GM12892 (cell line): ENCODE measurements around the gene COX17.
"Not testable (repeated sequence)": the region's sequence is repeated elsewhere in the genome, so short reads cannot be mapped to it uniquely, and the experiment has no call there.

ENCODE experiments used
- DNase-seq: peaks from one replicate; pipeline ENCODE4 v3.0.0; 2011; ENCODE audit not compliant: insufficient read length
- FAIRE-seq: peaks from 2 replicates; lab custom pipeline; 2011; peaks lifted over from hg19 to GRCh38; lab: Jason Lieb, UNC
- POLR2A ChIP-seq: IDR thresholded peaks from 2 replicates; pipeline ENCODE4 v1.6.1; 2011; ENCODE audit warnings: low read depth, low read length, control low read depth
- POLR2AphosphoS5 ChIP-seq: IDR thresholded peaks from 2 replicates; pipeline ENCODE4 v1.6.1; 2011; ENCODE audit warnings: low read depth, low read length, control low read depth
- TAF1 ChIP-seq: IDR thresholded peaks from 2 replicates; pipeline ENCODE4 v1.6.1; 2011; ENCODE audit warnings: low read depth, mild to moderate bottlenecking, control low read depth, low read length, borderline replicate concordance

Gene COX17

DNA sequence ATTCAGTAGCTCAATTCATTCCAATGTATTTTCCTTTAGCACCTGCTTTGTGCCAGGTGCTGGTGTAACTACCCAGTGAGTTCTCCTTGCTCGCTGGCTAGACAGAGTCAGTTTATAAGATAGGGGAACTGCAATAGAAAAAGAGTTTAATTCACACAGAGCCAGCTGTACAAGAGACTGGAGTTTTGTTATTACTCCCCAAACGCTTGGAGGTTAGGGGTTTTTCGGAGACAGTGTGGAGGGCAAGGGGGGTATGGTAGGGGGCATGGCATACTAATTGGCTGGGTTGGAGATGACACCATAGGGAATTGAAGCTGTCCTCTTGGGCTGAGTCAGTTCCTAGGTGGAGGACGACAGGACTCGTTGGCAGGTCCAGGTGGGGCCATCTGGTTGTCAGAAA lies 20.2 kb upstream of the COX17 start:
- TF ChIP-seq POLR2A: no peak
- FAIRE-seq (peak; percentile 85), DNase-seq (no peak)

DNA sequence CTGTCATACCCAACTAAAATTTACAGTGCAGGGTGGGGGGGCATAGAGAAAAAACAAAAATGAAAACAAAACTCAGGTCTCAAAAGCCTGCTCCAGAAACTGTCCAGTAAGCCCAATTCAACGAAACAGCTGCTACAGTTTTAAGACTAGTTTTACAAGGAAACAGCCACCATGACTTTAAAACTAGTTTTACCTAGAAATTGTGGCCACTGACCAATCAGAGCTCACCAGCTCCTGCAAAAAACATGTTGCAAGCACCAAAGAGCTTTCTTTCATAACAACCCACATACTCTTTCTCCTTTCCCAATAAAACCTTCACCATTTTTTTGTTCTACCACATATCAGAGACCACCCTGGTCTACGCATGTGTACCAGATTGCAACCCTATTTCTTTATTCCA lies 18.3 kb upstream of the COX17 start:
- FAIRE-seq: no peak
- TF ChIP-seq POLR2AphosphoS5: no peak
- TF ChIP-seq TAF1: no peak
- TF ChIP-seq POLR2A: no peak
- no peak for DNase-seq

DNA sequence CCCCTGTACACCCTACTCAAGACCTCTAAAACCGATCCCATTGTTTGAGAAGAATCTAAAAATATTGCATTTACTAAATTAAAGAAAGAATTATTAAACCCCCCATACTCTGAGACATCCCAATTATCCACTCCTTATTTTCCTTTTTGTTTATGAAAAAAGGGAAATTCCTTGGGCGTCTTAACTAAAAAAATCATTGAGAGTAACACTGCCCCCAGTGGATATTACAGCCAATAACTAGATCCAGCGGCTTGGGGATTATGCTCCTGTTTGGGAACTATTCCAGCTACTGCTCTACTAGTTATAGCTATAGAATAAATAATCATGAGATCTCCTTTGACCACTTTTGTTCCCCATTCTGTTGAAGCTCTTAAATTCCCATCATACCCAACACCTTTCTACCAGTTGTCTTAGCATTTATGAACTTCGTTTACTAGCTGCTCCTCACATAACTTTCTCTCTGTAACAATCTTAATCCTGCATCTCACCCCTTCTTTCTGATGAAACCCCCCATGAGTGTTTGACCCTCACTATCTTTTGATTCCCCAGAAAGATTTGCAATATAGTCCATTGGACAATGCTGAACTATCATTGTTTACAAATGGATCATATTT lies 12.9 kb upstream of the COX17 start:
- FAIRE-seq: no peak
- TF ChIP-seq POLR2A (no peak), TAF1 (no peak), POLR2AphosphoS5 (no peak)
- DNase-seq: no peak

DNA sequence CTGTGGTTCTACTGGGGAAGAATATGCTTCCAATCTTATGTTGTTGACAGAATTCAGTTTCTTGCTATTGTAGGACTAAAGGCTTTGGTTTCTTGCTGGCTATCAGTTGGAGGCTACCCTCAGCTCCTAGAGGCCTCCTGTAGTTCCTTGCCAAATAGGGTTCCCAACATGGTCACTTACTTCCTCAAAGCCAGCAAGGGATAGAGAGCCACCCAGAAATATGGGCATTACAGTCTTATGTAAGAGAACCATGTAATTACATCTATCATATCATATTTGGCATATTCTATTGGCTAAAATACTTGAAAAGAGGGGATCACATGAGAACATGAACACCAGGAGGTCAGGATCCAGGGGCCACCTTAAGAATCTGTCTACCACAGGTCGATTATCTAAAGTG lies 6.2 kb upstream of the COX17 start:
- no peak for TF ChIP-seq TAF1
- no peak for TF ChIP-seq POLR2A
- no peak for TF ChIP-seq POLR2AphosphoS5

DNA sequence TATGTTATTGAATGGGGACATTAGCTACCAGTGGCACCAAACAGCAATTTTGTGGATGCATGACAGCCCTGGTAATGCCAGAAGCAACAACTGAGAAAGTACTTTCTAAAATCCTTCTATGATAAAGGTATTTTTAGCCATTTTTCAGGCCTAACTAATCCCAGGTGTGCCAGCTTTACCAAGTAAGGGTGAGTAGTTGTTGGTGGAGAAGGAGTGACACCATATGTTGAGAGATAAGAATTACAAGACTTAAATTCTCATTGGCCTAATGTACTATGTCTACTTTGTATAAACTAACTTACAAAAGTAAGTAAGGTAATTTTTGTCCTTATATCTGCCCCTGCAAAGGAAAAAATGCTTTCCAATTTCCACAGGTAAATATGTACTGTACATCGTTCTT lies 4.1 kb upstream of the COX17 start:
- TF ChIP-seq POLR2A (no peak), POLR2AphosphoS5 (no peak), TAF1 (no peak)
- DNase-seq (no peak), FAIRE-seq (peak; percentile 95)

More for the DNA sequence above, 6.2 kb upstream of the COX17 start:
- FAIRE-seq: no peak
- DNase-seq: no peak

DNA sequence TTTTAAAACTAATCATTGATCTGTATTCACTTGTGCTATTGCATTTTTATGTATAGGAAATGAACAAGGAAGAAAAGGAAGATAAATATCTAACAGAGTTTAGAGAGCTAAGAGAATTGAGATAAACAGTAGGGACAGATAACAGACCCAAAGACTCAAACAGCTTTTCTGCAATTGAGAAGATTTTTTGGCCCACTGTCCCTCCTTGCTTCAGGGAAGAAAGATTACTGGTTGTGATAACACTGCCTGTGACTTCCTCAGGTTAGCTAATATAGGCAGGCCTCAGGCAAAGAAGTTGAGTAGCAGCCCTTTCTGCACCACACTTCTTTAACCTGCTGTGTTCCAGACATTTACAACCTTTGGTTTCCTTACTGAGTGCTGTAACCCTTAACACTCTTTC lies 2.7 kb upstream of the COX17 start:
- FAIRE-seq (no peak), DNase-seq (no peak)
- TF ChIP-seq POLR2A: no peak
- TF ChIP-seq POLR2AphosphoS5: no peak
- no peak for TF ChIP-seq TAF1

DNA sequence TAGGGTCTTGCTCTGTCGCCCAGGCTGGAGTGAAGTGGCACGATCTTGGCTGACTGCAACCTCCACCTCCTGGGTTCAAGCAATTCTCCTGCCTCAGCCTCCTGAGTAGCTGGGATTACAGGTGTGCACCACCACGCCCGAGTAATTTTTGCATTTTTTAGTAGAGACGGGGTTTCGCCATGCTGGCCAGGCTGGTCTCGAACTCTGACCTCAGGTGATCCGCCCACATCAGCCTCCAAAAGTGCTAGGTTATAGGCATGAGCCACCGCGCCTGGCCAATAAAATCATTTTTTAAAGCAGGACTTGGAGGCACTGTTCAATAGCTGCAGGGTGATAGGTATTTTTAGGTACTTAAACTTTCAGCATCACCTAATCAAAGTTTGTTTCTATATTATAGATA lies 1.0 kb upstream of the COX17 start:
- not testable (repeated sequence) for DNase-seq, FAIRE-seq

DNA sequence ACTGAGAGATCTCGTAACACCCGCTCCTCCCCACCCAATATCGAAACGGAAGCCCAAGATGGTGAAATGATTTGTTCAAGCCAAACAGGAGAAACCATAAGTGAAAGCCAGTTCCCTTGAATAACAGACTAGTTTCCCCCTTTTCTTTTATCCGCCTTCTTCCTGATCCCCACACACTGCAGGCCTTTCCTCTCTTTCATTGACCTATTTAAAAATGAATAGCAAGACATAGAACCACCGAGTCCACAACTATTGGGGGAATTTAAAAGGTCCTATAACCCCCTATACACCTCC lies 382 bp upstream of the COX17 start:
- FAIRE-seq: no peak
- TF ChIP-seq TAF1 (no peak; the same call in 1 of the 2 replicates), POLR2A (no peak), POLR2AphosphoS5 (no peak)
- DNase-seq: no peak

DNA sequence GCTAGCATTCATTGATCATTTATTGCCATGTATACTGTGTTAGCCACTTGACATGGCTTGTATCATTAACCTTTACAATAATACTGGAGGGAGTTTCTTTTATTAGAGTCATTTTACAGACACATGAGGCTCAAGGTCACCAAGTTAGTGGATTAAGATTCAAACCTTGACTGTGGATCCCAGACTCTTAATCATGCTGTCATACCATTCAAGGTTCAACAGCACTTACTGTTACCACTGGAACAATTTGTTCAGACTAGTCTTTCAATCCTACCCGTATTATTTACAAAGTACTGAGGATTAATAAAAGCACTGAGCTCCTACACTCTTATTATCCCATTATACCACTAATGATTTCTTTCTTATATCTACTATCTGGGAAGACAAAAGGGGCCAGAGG lies 1.2 kb downstream of the COX17 start:
- TF ChIP-seq TAF1 (no peak), POLR2A (no peak), POLR2AphosphoS5 (no peak)
- DNase-seq: no peak
- FAIRE-seq: peak; percentile 83

DNA sequence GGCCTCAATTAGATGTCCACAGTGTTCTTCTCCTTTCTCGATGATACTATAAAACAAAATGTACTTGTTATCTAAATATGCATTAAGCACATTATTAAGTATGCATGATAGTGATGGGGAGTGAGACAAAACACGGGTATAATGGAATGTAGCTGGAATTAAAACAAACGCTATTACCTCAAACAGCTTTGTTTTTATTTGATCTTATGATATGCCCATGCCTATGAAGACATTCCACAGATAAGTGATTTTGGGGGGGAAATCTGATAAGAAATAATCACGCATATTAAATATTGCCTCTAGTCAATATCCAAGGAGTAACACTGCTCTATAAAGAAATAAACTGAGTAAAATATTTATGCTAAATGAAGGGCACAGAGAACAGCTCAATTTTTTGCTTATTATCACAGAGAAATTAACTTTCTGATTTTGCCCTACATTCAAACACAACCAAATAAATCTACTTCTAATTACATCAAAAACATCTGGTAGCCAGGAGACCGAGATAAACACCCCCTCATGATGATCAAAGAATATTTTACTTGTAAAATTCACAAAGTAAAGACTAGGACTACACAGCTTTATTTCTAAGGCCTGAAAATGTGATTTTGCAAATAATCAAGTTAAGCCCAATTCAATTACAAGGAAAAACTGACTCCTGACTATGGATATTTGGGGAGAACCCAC lies 1.9 kb downstream of the COX17 start:
- peak; percentile 46 for FAIRE-seq
- no peak for DNase-seq
- TF ChIP-seq POLR2A: no peak
- no peak for TF ChIP-seq TAF1
- no peak for TF ChIP-seq POLR2AphosphoS5

DNA sequence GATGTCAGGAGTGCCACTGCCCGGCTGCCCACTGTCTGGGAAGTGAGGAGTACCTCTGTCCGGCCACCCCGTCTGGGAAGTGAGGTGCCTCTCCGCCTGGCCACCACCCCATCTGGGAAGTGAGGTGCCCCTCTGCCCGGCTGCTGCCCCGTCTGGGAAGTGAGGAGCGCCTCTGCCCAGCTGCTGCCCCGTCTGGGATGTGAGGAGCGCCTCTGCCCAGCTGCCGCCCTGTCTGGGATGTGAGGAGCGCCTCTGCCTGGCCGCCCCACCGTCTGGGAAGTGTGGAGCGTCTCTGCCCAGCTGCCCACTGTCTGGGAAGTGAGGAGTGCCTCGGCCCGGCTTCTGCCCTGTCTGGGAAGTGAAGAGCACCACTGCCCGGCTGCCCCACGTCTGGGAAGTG lies 3.3 kb downstream of the COX17 start:
- no peak for DNase-seq
- no peak for TF ChIP-seq POLR2A
- TF ChIP-seq TAF1: no peak
- no peak for TF ChIP-seq POLR2AphosphoS5
- no peak for FAIRE-seq

DNA sequence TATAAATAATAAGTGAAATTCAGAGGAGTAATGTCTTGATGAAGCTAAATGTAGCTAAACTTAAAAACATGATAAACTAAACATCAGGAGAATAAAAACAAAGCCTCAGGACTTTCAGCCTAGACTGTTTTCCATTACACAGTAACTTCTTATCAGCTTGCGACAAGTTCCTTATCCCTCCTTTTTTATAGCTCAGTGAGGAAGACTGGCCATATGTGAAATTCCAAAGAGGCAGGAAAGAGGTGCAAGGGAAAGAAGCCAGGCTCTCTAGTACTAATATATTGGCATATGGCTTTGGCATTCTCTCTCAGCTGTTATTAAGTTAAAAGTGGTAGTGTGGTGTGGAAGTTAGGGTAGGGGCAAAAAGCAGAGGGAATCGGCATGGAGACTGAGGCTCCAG lies 4.4 kb downstream of the COX17 start:
- no peak for FAIRE-seq
- no peak for DNase-seq
- TF ChIP-seq POLR2AphosphoS5 (no peak), POLR2A (no peak), TAF1 (no peak)

DNA sequence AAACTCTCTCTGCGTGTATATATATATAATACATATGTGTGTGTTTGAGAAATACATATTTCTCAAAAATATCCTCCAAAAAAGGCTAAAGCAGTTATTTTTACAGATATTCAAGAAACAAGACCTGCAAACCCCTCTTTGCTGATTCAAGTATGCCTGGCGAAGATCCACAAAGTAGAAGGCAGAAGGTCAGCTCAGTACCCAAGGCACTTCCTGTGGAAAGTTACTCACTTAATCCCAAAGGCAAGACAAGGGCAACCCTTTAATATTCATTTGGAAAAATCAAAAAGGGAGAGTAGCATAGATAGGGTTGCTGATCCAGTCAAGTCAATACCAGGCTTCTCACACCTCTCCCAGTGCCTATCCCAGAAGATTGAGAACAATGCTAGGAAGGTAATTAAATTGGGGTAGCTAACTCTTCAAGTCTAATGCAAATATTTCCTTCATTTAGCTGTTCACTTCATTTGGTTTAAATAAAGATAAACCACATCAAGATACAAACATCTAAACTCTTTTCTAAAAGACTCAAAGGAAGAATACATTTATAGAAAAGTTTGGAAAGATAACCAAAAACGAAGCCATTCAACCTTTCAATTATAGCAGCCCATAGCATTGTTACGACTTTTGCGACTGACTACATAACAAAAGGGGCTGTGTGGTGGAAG lies 7.2 kb downstream of the COX17 start:
- no peak for DNase-seq
- no peak for FAIRE-seq
- no peak for TF ChIP-seq TAF1
- no peak for TF ChIP-seq POLR2A
- TF ChIP-seq POLR2AphosphoS5: no peak
